ENCODE measurements around the gene KLLN.
"Not testable (repeated sequence)": the region's sequence is repeated elsewhere in the genome, so short reads cannot be mapped to it uniquely, and the experiment has no call there.

Gene KLLN

DNA sequence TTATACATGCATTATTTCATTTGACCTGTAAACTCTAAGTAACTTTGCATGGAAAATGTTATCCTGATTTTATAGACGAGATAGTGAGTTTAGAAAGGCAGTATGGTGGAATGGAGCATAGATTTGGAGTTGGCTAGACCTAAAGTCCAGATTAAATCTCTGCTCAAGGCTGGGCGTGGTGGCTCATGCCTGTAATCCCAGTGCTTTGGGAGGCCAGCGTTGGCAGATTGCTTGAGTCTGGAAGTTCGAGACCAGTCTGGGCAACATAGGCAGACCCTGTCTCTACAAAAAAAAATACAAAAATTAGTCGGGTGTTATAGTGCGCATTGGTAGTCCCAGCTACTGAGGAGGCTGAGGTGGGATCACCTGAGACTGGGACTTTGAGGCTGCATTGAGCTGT is 9.5 kb upstream of the KLLN start:
- Histone ChIP-seq H3K9ac (no peak overlapping the region), H3K4me1 (ENCODE audit: low read depth, poor library complexity, severe bottlenecking) (peaks cover 84% of the 10 kb centered on the region), H3K4me2 (peak overlapping the region; percentile 100), H3K79me2 (ENCODE audit: insufficient read depth, low read depth) (peaks cover 100% of the 10 kb centered on the region), H3K27me3 (ENCODE audit: insufficient read depth, low read depth) (no peaks in the 10 kb centered on the region), H3K36me3 (ENCODE audit: insufficient read depth) (0 out of 2 replicates have a peak, but pooled peaks cover 20% of the 10 kb centered on the region), H3K27ac (no peak overlapping the region; the same call in 1 of the 2 replicates), H3K4me3 (IDR thresholded peaks at IDR 0.05; ENCODE audit: insufficient read depth, low read depth, low read length) (no peak overlapping the region), H2AFZ (ENCODE audit: low read depth) (no peak overlapping the region), H4K20me1 (ENCODE audit: insufficient read depth) (peaks cover 46% of the 10 kb centered on the region)
- no peak for TF ChIP-seq CTCF (conservative IDR thresholded peaks at IDR 0.05; ENCODE audit: low read depth, low read length)

GRCh38 chr10:87869773-87870551 is 6.6 kb upstream of the KLLN start:
- H3K4me1 ChIP-seq (ENCODE audit: low read depth, poor library complexity, severe bottlenecking), result peaks cover 55% of the 10 kb centered on the region
- H3K27ac ChIP-seq, result peak overlapping the region; percentile 98
- no peak for TF ChIP-seq CTCF (conservative IDR thresholded peaks at IDR 0.05; ENCODE audit: low read depth, low read length)
- H2AFZ ChIP-seq (ENCODE audit: low read depth), result no peak overlapping the region
- H3K79me2 ChIP-seq (ENCODE audit: insufficient read depth, low read depth), result peaks cover 100% of the 10 kb centered on the region
- peaks cover 33% of the 10 kb centered on the region for H4K20me1 ChIP-seq (ENCODE audit: insufficient read depth)
- H3K27me3 ChIP-seq (ENCODE audit: insufficient read depth, low read depth), result no peaks in the 10 kb centered on the region
- peaks cover 20% of the 10 kb centered on the region; the same call in 1 of the 2 replicates for H3K36me3 ChIP-seq (ENCODE audit: insufficient read depth)
- peak overlapping the region; percentile 94 for H3K9ac ChIP-seq
- H3K4me3 ChIP-seq (IDR thresholded peaks at IDR 0.05; ENCODE audit: insufficient read depth, low read depth, low read length), result no peak overlapping the region
- peak overlapping the region; percentile 100 for H3K4me2 ChIP-seq

- Histone ChIP-seq H3K4me2 (peak overlapping the region; percentile 100), H3K27ac (peak overlapping the region; percentile 98), H4K20me1 (ENCODE audit: insufficient read depth) (peaks cover 26% of the 10 kb centered on the region), H3K36me3 (ENCODE audit: insufficient read depth) (peaks cover 20% of the 10 kb centered on the region; the same call in 1 of the 2 replicates), H3K79me2 (ENCODE audit: insufficient read depth, low read depth) (peaks cover 100% of the 10 kb centered on the region), H3K4me1 (ENCODE audit: low read depth, poor library complexity, severe bottlenecking) (peaks cover 47% of the 10 kb centered on the region), H3K9ac (peak overlapping the region; percentile 94)
- H2AFZ ChIP-seq (ENCODE audit: low read depth); H3K27me3 ChIP-seq (ENCODE audit: insufficient read depth, low read depth); H3K4me3 ChIP-seq (IDR thresholded peaks at IDR 0.05; ENCODE audit: insufficient read depth, low read depth, low read length): not testable (repeated sequence)
Observed at GRCh38 chr10:87869139-87869538, 5.8 kb upstream of the KLLN start.

- Histone ChIP-seq H2AFZ (ENCODE audit: low read depth) (no peak overlapping the region), H4K20me1 (ENCODE audit: insufficient read depth) (peaks cover 17% of the 10 kb centered on the region), H3K27ac (peak overlapping the region; percentile 98), H3K4me2 (peak overlapping the region; percentile 100), H3K4me3 (IDR thresholded peaks at IDR 0.05; ENCODE audit: insufficient read depth, low read depth, low read length) (no peak overlapping the region), H3K4me1 (ENCODE audit: low read depth, poor library complexity, severe bottlenecking) (peaks cover 38% of the 10 kb centered on the region), H3K9ac (peak overlapping the region; percentile 94), H3K36me3 (ENCODE audit: insufficient read depth) (peaks cover 17% of the 10 kb centered on the region; the same call in 1 of the 2 replicates), H3K27me3 (ENCODE audit: insufficient read depth, low read depth) (no peaks in the 10 kb centered on the region), H3K79me2 (ENCODE audit: insufficient read depth, low read depth) (peaks cover 96% of the 10 kb centered on the region)
- no peak for TF ChIP-seq CTCF (conservative IDR thresholded peaks at IDR 0.05; ENCODE audit: low read depth, low read length)
Observed at GRCh38 chr10:87868277-87868676, 4.9 kb upstream of the KLLN start.

DNA sequence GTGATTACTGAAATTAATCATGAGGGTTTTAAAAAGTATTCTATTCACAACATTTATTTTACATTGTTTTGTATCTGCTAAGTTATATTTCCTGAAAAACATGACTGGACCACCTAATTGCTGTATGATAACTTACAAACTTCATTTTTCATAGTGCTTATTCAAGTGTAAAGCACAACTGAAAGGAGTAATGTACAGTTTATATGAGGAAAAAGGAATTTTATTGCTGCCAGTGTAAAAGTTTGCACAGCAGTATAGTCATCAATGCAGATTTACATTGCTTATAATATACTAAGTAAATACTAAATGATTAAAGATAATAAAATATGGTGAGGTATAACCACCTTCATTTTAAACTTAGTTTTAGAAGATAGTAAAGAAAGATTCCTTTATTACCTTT is 4.1 kb upstream of the KLLN start:
- H2AFZ ChIP-seq (ENCODE audit: low read depth), result no peak overlapping the region
- H3K27ac ChIP-seq, result peak overlapping the region; percentile 98
- no peak for TF ChIP-seq CTCF (conservative IDR thresholded peaks at IDR 0.05; ENCODE audit: low read depth, low read length)
- peaks cover 17% of the 10 kb centered on the region; the same call in 1 of the 2 replicates for H3K36me3 ChIP-seq (ENCODE audit: insufficient read depth)
- no peak overlapping the region for H3K4me3 ChIP-seq (IDR thresholded peaks at IDR 0.05; ENCODE audit: insufficient read depth, low read depth, low read length)
- no peaks in the 10 kb centered on the region for H3K27me3 ChIP-seq (ENCODE audit: insufficient read depth, low read depth)
- peaks cover 94% of the 10 kb centered on the region for H3K79me2 ChIP-seq (ENCODE audit: insufficient read depth, low read depth)
- peaks cover 11% of the 10 kb centered on the region; the same call in 1 of the 2 replicates for H4K20me1 ChIP-seq (ENCODE audit: insufficient read depth)
- H3K9ac ChIP-seq, result peak overlapping the region; percentile 94
- peak overlapping the region; percentile 100 for H3K4me2 ChIP-seq
- peaks cover 30% of the 10 kb centered on the region for H3K4me1 ChIP-seq (ENCODE audit: low read depth, poor library complexity, severe bottlenecking)

Measured in KMS-11 (cell line).